Smooth muscle cell (in vitro differentiated cells): ENCODE data around the gene MOV10. TPM values are rescaled to one million over a fixed set of nuclear protein-coding genes. Genes with fewer than 3 reads are reported as not detected.
A peak's percentile ranks its signal among the peaks of the same experiment; 100 is the strongest.

Experiments
- DNase-seq: peaks from one replicate; lab custom pipeline; 2025; ENCODE audit not compliant: unreplicated experiment; lab: John Stamatoyannopoulos, UW
- H2AFZ ChIP-seq: fragments of 200-600 bp; sonication (generic); 2 replicates; pipeline ENCODE4 v1.6.0; 2016; ENCODE audit warnings: antibody characterized with exemption, low read depth, mild to moderate bottlenecking
- H3F3A ChIP-seq: fragments of 200-600 bp; sonication (generic); 2 replicates; pipeline ENCODE4 v1.6.0; 2017; ENCODE audit warnings: antibody characterized with exemption, low read depth
- H3K27ac ChIP-seq: fragments of 200-600 bp; sonication (generic); 2 replicates; pipeline ENCODE4 v1.5.1; 2016; ENCODE audit warnings: low read depth, mild to moderate bottlenecking
- H3K27me3 ChIP-seq: fragments of 200-600 bp; sonication (generic); 2 replicates; pipeline ENCODE4 v1.6.1; 2016; ENCODE audit warnings: low read depth, mild to moderate bottlenecking
- H3K36me3 ChIP-seq: fragments of 200-600 bp; sonication (generic); 2 replicates; pipeline ENCODE4 v1.5.1; 2016; ENCODE audit warnings: low read depth
- H3K4me1 ChIP-seq: fragments of 200-600 bp; sonication (generic); 2 replicates; pipeline ENCODE4 v1.5.1; 2016; ENCODE audit warnings: low read depth
- H3K4me2 ChIP-seq: fragments of 200-600 bp; sonication (generic); 2 replicates; pipeline ENCODE4 v1.6.0; 2016; ENCODE audit warnings: mild to moderate bottlenecking
- H3K4me3 ChIP-seq: fragments of 200-600 bp; sonication (generic); 2 replicates; pipeline ENCODE4 v1.5.1; 2016; ENCODE audit warnings: mild to moderate bottlenecking
- H3K79me2 ChIP-seq: fragments of 200-600 bp; sonication (generic); 2 replicates; pipeline ENCODE4 v1.6.0; 2016; ENCODE audit warnings: low read depth, mild to moderate bottlenecking
- H3K9ac ChIP-seq: fragments of 200-600 bp; sonication (generic); 2 replicates; pipeline ENCODE4 v1.6.0; 2016; ENCODE audit warnings: low read depth
- H3K9me3 ChIP-seq: fragments of 200-600 bp; sonication (generic); replicated peaks from 2 replicates; pipeline ENCODE4 v1.5.1; 2016; ENCODE audit warnings: low read depth
- H4K20me1 ChIP-seq: fragments of 200-600 bp; sonication (generic); 2 replicates; pipeline ENCODE4 v1.6.0; 2016; ENCODE audit warnings: low read depth
- CTCF ChIP-seq: fragments of 200-600 bp; sonication (generic); IDR thresholded peaks from 2 replicates; pipeline ENCODE4 v1.5.1; 2017; ENCODE audit warnings: borderline replicate concordance, mild to moderate bottlenecking, antibody characterized with exemption; ENCODE audit not compliant: insufficient read depth, poor library complexity, severe bottlenecking
- WGBS: methylation state at CpG from one replicate; pipeline ENCODE4 v1.1.7; 2016; ENCODE audit warnings: low lambda C conversion rate; 5-methylcytosine and 5-hydroxymethylcytosine counted together
- polyA plus RNA-seq: library from polyadenylated mRNA; unstranded; fragments of >200 nt; fragmentation: Nextera tagmentation; extraction: Ambion mirVana; gene quantifications from 2 replicates; pipeline ENCODE4 v1.2.1, GENCODE V29; 2016
- total RNA-seq: library from RNA; depleted of rRNA; stranded (reverse); fragments of >200 nt; gene quantifications from 2 replicates; pipeline ENCODE4 v1.2.3, GENCODE V29; 2014

The MOV10 gene
- 36.9 and 40.4 TPM in 2 replicates for total RNA-seq
- polyA plus RNA-seq = 56.8 and 60.6 TPM in 2 replicates

- H3K4me2 ChIP-seq = peak within 1 kb of the TSS; percentile 96
- H3K79me2 ChIP-seq = peaks cover 38% of the 10 kb centered on the region
- TF ChIP-seq CTCF = no peak
- DNase-seq = peak; percentile 63
- H3K4me3 ChIP-seq = peak within 1 kb of the TSS; percentile 95
- under 1% methylated on average over 29 of the region's 30 CpGs for WGBS
- H2AFZ ChIP-seq = peak within 1 kb of the TSS; percentile 54
- peaks cover 6% of the 10 kb centered on the region for H4K20me1 ChIP-seq
- peaks cover 3% of the 10 kb centered on the region for H3K4me1 ChIP-seq
- H3K36me3 ChIP-seq = peaks cover 9% of the 10 kb centered on the region
- peaks cover 22% of the 10 kb centered on the region for H3F3A ChIP-seq
- H3K27me3 ChIP-seq = no peaks in the 10 kb centered on the region
- peak within 1 kb of the TSS; percentile 70 for H3K27ac ChIP-seq
- H3K9ac ChIP-seq = peak within 1 kb of the TSS; percentile 83
- H3K9me3 ChIP-seq = no peaks in the 10 kb centered on the region
Observed at GRCh38 chr1:112674440-112674985, at the start of gene MOV10. MOV10 (plus strand) TSS chr1:112674659; CDS start chr1:112674913, 254 bp downstream.

GRCh38 chr1:112625696-112626095 is 48.8 kb upstream of the MOV10 start:
- 97% methylated on average over 2 of the region's 2 CpGs for WGBS
- Histone ChIP-seq H3K4me2 (no peak overlapping the region), H3K9me3 (no peaks in the 10 kb centered on the region), H3F3A (peaks cover 3% of the 10 kb centered on the region), H3K36me3 (no peaks in the 10 kb centered on the region), H4K20me1 (peaks cover 100% of the 10 kb centered on the region), H3K27me3 (no peaks in the 10 kb centered on the region), H3K27ac (no peak overlapping the region), H3K9ac (no peak overlapping the region), H3K4me3 (no peak overlapping the region), H3K4me1 (peaks cover 9% of the 10 kb centered on the region), H2AFZ (no peak overlapping the region), H3K79me2 (peaks cover 100% of the 10 kb centered on the region)
- DNase-seq = no peak
- no peak for TF ChIP-seq CTCF

- Histone ChIP-seq H3F3A (peaks cover 3% of the 10 kb centered on the region), H3K4me3 (no peak overlapping the region), H2AFZ (no peak overlapping the region), H3K9me3 (no peaks in the 10 kb centered on the region), H3K9ac (no peak overlapping the region), H3K79me2 (peaks cover 100% of the 10 kb centered on the region), H4K20me1 (peaks cover 100% of the 10 kb centered on the region), H3K4me1 (peaks cover 4% of the 10 kb centered on the region), H3K4me2 (no peak overlapping the region), H3K27me3 (no peaks in the 10 kb centered on the region), H3K36me3 (no peaks in the 10 kb centered on the region), H3K27ac (no peak overlapping the region)
- WGBS = 97% methylated on average over 5 of the region's 5 CpGs
- no peak for TF ChIP-seq CTCF
- no peak for DNase-seq
Observed at GRCh38 chr1:112626193-112626592, 48.3 kb upstream of the MOV10 start.

GRCh38 chr1:112626887-112627286 is 47.6 kb upstream of the MOV10 start:
- Histone ChIP-seq H3K4me2 (no peak overlapping the region), H3K4me3 (no peak overlapping the region), H3K27ac (no peak overlapping the region), H2AFZ (no peak overlapping the region), H3K27me3 (no peaks in the 10 kb centered on the region), H3K79me2 (peaks cover 100% of the 10 kb centered on the region), H3K9me3 (no peaks in the 10 kb centered on the region), H3F3A (peaks cover 3% of the 10 kb centered on the region), H3K36me3 (no peaks in the 10 kb centered on the region), H3K9ac (no peak overlapping the region), H3K4me1 (no peaks in the 10 kb centered on the region), H4K20me1 (peaks cover 100% of the 10 kb centered on the region)
- no peak for DNase-seq
- no peak for TF ChIP-seq CTCF
